Thoracic aorta (tissue), 2 donors: ENCODE results near the gene CCDC102A. TPM values are rescaled to one million over a fixed set of nuclear protein-coding genes. Genes with fewer than 3 reads are reported as not detected.

Experiments used
- ATAC-seq: fragments of 150-250 bp; one replicate; pipeline ENCODE4 v1.8.0; 2017; ENCODE audit warnings: low read depth; ENCODE audit not compliant: insufficient number of reproducible peaks, low FRiP score
- DNase-seq: peaks from one replicate; pipeline ENCODE4 v3.0.0-alpha.2; 2020; ENCODE audit warnings: low spot score
- H3K27ac ChIP-seq, 2 donors: fragments of 200-600 bp; sonication (generic); 1 replicate in 1 of 2; 2 replicates in 1 of 2; pipeline ENCODE4 v1.5.1; 2016; ENCODE audit warnings: mild to moderate bottlenecking in 2 of 2, moderate library complexity in 2 of 2
- H3K27me3 ChIP-seq: fragments of 200-600 bp; sonication (generic); replicated peaks from 2 replicates; pipeline ENCODE4 v1.6.0; 2016; ENCODE audit warnings: mild to moderate bottlenecking; ENCODE audit not compliant: insufficient read depth
- H3K36me3 ChIP-seq: fragments of 200-600 bp; sonication (generic); one replicate; pipeline ENCODE4 v1.5.1; 2016
- H3K4me1 ChIP-seq, 2 donors: fragments of 200-600 bp; sonication (generic); 1 replicate in 1 of 2; 2 replicates in 1 of 2; pipeline versions ENCODE4 v1.5.1 to v1.6.0; 2016; ENCODE audit warnings: low read depth in 2 of 2, mild to moderate bottlenecking in 1 of 2; ENCODE audit not compliant: control insufficient read depth in 1 of 2
- H3K4me3 ChIP-seq: fragments of 200-600 bp; sonication (generic); 2 replicates; pipeline ENCODE4 v1.5.1; 2016; ENCODE audit warnings: mild to moderate bottlenecking
- H3K9me3 ChIP-seq: fragments of 200-600 bp; sonication (generic); 2 replicates; pipeline ENCODE4 v1.5.1; 2016
- CTCF ChIP-seq: fragments of 200-600 bp; sonication (generic); IDR thresholded peaks from one replicate; pipeline ENCODE4 v1.5.1; 2019; ENCODE audit warnings: antibody characterized with exemption
- total RNA-seq, 2 donors: library from RNA; depleted of rRNA; stranded (reverse); fragments of >200 nt; gene quantifications; one replicate each; pipeline versions ENCODE4 v1.1.0 to v1.2.3, GENCODE V29; 2016

The CCDC102A gene
- total RNA-seq, 2 donors from 2014 or later = 26.4 to 43.2 TPM

- H3K4me3 ChIP-seq = no peak overlapping the region
- H3K4me1 ChIP-seq = no peaks in the 10 kb centered on the region
- ATAC-seq = no peak
- peaks cover 54% of the 10 kb centered on the region for H3K36me3 ChIP-seq
- H3K27me3 ChIP-seq = no peaks in the 10 kb centered on the region
- H3K27ac ChIP-seq = no peak overlapping the region
- H3K9me3 ChIP-seq = no peaks in the 10 kb centered on the region
- no peak for TF ChIP-seq CTCF
- DNase-seq = no peak
These were observed 22.0 kb downstream of the CCDC102A start for GRCh38 chr16:57514371-57514770.

- H3K4me1 ChIP-seq = no peaks in the 10 kb centered on the region
- H3K27ac ChIP-seq = no peak overlapping the region
- no peaks in the 10 kb centered on the region for H3K9me3 ChIP-seq
- DNase-seq = no peak
- H3K36me3 ChIP-seq = peaks cover 52% of the 10 kb centered on the region
- H3K4me3 ChIP-seq = no peak overlapping the region
- ATAC-seq = no peak
- no peaks in the 10 kb centered on the region for H3K27me3 ChIP-seq
- TF ChIP-seq CTCF = no peak
These were observed 22.8 kb downstream of the CCDC102A start for GRCh38 chr16:57513371-57514102.

GRCh38 chr16:57512296-57513001 is 23.9 kb downstream of the CCDC102A start:
- Histone ChIP-seq H3K4me3 (no peak overlapping the region), H3K9me3 (no peaks in the 10 kb centered on the region), H3K27ac (no peak overlapping the region), H3K27me3 (no peaks in the 10 kb centered on the region), H3K4me1 (no peaks in the 10 kb centered on the region), H3K36me3 (peaks cover 41% of the 10 kb centered on the region)
- no peak for ATAC-seq
- no peak for DNase-seq
- no peak for TF ChIP-seq CTCF

- peaks cover 21% of the 10 kb centered on the region for H3K36me3 ChIP-seq
- H3K27ac ChIP-seq = no peak overlapping the region
- no peaks in the 10 kb centered on the region for H3K27me3 ChIP-seq
- H3K4me1 ChIP-seq = no peaks in the 10 kb centered on the region
- H3K4me3 ChIP-seq = no peak overlapping the region
- no peaks in the 10 kb centered on the region for H3K9me3 ChIP-seq
- DNase-seq (no peak), ATAC-seq (no peak)
- no peak for TF ChIP-seq CTCF
These were observed 26.1 kb downstream of the CCDC102A start for GRCh38 chr16:57510016-57510871.
